MM.1S (cell line): ENCODE results near the gene SDK1.

Experiments used
- EZH2 ChIP-seq: fragments of 300-600 bp; sonication (generic); optimal IDR thresholded peaks from 2 replicates; pipeline ENCODE3; 2017; ENCODE audit warnings: low read depth, mild to moderate bottlenecking, antibody characterized with exemption, low read length, mixed read lengths
- EZH2phosphoT487 ChIP-seq: fragments of 300-600 bp; sonication (generic); IDR thresholded peaks from 2 replicates; pipeline ENCODE4 v1.6.1; 2018; ENCODE audit warnings: antibody characterized with exemption, low read length
- TF ChIP-seq, protein P1 (sequence below): fragments of 300-600 bp; sonication (generic); IDR thresholded peaks from 2 replicates; pipeline ENCODE4 v1.5.1; 2016; ENCODE audit warnings: antibody characterized with exemption, low read length, mixed read lengths

DNA sequence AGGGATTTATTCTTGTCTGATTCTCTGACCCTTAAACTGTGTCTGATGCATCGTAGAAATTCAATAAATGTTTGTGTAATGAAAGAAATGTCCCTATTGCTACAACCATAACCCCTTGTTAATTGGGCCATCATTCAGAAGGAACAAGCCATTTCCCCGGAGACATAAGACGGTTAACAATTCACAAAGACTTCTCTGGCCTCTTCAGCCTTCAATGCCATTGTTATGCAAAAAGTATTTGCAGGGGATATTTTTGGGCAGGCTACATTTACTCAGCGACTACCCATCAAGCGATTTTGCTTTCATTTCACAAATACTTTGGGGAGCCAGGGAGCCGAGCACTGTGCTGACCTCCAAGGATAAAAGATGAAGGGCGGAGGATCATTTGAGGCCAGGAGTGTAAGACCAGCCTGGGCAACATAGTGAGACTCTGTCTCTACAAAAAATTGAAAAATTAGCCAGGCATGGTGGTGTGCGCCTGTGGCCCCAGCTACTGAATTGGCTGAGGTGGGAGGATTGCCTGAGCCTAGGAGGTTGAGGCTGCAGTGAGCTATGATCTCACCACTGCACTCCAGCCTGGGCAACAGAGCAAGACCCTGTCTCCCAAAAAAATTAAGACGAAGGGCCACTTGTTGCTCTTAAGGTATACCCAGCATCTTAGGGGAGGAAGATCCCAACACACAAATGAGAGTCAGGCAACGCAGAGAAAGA lies 20.0 kb upstream of the SDK1 start:
- TF ChIP-seq, protein P1, sequence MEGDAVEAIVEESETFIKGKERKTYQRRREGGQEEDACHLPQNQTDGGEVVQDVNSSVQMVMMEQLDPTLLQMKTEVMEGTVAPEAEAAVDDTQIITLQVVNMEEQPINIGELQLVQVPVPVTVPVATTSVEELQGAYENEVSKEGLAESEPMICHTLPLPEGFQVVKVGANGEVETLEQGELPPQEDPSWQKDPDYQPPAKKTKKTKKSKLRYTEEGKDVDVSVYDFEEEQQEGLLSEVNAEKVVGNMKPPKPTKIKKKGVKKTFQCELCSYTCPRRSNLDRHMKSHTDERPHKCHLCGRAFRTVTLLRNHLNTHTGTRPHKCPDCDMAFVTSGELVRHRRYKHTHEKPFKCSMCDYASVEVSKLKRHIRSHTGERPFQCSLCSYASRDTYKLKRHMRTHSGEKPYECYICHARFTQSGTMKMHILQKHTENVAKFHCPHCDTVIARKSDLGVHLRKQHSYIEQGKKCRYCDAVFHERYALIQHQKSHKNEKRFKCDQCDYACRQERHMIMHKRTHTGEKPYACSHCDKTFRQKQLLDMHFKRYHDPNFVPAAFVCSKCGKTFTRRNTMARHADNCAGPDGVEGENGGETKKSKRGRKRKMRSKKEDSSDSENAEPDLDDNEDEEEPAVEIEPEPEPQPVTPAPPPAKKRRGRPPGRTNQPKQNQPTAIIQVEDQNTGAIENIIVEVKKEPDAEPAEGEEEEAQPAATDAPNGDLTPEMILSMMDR, result no peak
- TF ChIP-seq EZH2 (no peak), EZH2phosphoT487 (no peak)
